ENCODE data around the gene UBN2. TPM values are rescaled to one million over a fixed set of nuclear protein-coding genes. Genes with fewer than 3 reads are reported as not detected.

UBN2 gene
- total RNA-seq, 1 experiment from 2014 or later, result 14.8 TPM

- Histone ChIP-seq H3K36me3 (ENCODE audit: control insufficient read depth in 1 of 2, insufficient read depth in 2 of 2, low read length in 2 of 2) (peaks cover 7 to 9% of the 10 kb centered on the region in 2 experiments; a peak in 3 of 4 replicates), H3K9ac (ENCODE audit: low read length) (no peak overlapping the region), H3K27me3 (ENCODE audit: insufficient read depth, low read length) (no peaks in the 10 kb centered on the region), H3K27ac (ENCODE audit: low read depth, low read length) (no peak overlapping the region), H3K4me2 (ENCODE audit: low read length) (no peak overlapping the region), H3K9me2 (ENCODE audit: insufficient read depth) (no peaks in the 10 kb centered on the region), H3K9me3 (ENCODE audit: control insufficient read depth in 1 of 2, insufficient read depth in 1 of 2, low read depth in 1 of 2, low read length in 2 of 2) (no peaks in the 10 kb centered on the region), H2AFZ (ENCODE audit: low read depth, low read length, poor library complexity, severe bottlenecking) (no peak overlapping the region), H3K4me1 (ENCODE audit: control insufficient read depth in 1 of 2, insufficient read depth in 2 of 2, low read length in 2 of 2) (no peaks in the 10 kb centered on the region), H4K20me1 (ENCODE audit: insufficient read depth) (no peaks in the 10 kb centered on the region), H3K4me3 (replicated peaks in 1 of 2; ENCODE audit: low read depth in 1 of 2, low read length in 2 of 2) (no peak overlapping the region), H3K79me2 (ENCODE audit: insufficient read depth, low read length) (no peaks in the 10 kb centered on the region)
- DNase-seq (ENCODE audit: low read depth, low spot score) (no peak), ATAC-seq (no peak)
- no peak for TF ChIP-seq CEBPB (IDR thresholded peaks at IDR 0.05; ENCODE audit: low read depth)
- TF ChIP-seq EZH2 (IDR thresholded peaks at IDR 0.05), result no peak
- no peak for TF ChIP-seq SP1 (IDR thresholded peaks at IDR 0.05; ENCODE audit: low read depth)
- no peak for TF ChIP-seq MAX (IDR thresholded peaks at IDR 0.05)
- no peak for TF ChIP-seq ELF1 (IDR thresholded peaks at IDR 0.05; ENCODE audit: borderline replicate concordance, low read depth)
- TF ChIP-seq EGR1 (IDR thresholded peaks at IDR 0.05; ENCODE audit: low read depth), result no peak
- no peak for TF ChIP-seq RAD21 (IDR thresholded peaks at IDR 0.05; ENCODE audit: low read depth)
- TF ChIP-seq CBX3 (IDR thresholded peaks at IDR 0.05; ENCODE audit: low read depth), result no peak
- no peak for TF ChIP-seq ZBTB33 (IDR thresholded peaks at IDR 0.05; ENCODE audit: extremely low read depth, insufficient replicate concordance, low read length)
- no peak for TF ChIP-seq POLR2AphosphoS5 (IDR thresholded peaks at IDR 0.05; ENCODE audit: low read depth, low read length)
- TF ChIP-seq YY1 (IDR thresholded peaks at IDR 0.05; ENCODE audit: extremely low read depth, insufficient replicate concordance, low read depth, low read length), result no peak
- TF ChIP-seq ZNF274 (IDR thresholded peaks at IDR 0.05; ENCODE audit: low read depth, low read length), result no peak
- no peak for TF ChIP-seq FOSL1 (IDR thresholded peaks at IDR 0.05; ENCODE audit: low read depth)
- no peak for TF ChIP-seq SRF (IDR thresholded peaks at IDR 0.05; ENCODE audit: low read depth)
- TF ChIP-seq JUND (IDR thresholded peaks at IDR 0.05), result no peak
- TF ChIP-seq ZFX (IDR thresholded peaks at IDR 0.05), result no peak
- TF ChIP-seq POLR2A (IDR thresholded peaks at IDR 0.05; ENCODE audit: borderline replicate concordance, extremely low read depth, insufficient read depth, insufficient read length), result no peak
- no peak for TF ChIP-seq REST (IDR thresholded peaks at IDR 0.05; ENCODE audit: low read depth)
- TF ChIP-seq ATF3 (IDR thresholded peaks at IDR 0.05), result no peak
- ChIA-PET POLR2A (no interaction called here), CTCF (no interaction called here), RAD21 (ENCODE audit: low non-redundant PET in 1 of 2, low total read pairs in 2 of 2, uncharacterized antibody in 2 of 2, unreplicated experiment in 2 of 2) (no interaction called here)
- no TSS peak for BruUV-seq (replicated peaks)
- intact Hi-C loops (cut with micrococcal nuclease), result no loop called here
Observed at GRCh38 chr7:139286144-139286543, 55.1 kb downstream of the UBN2 start.
